Kidney epithelial cell (primary cell): ENCODE results near the gene IDH3B. TPM values are rescaled to one million over a fixed set of nuclear protein-coding genes. Genes with fewer than 3 reads are reported as not detected.

Source experiments
- DNase-seq: peaks from one replicate; pipeline ENCODE4 v3.0.0-alpha.2; 2010; ENCODE audit warnings: low read depth
- H3K27me3 ChIP-seq: 2 replicates; pipeline ENCODE4 v1.6.0; 2011; ENCODE audit warnings: low read length; ENCODE audit not compliant: control insufficient read depth, insufficient read depth
- H3K36me3 ChIP-seq: 2 replicates; pipeline ENCODE4 v1.5.1; 2011; ENCODE audit warnings: low read length; ENCODE audit not compliant: control insufficient read depth, insufficient read depth
- H3K4me3 ChIP-seq: 2 replicates; pipeline ENCODE4 v1.5.1; 2011; ENCODE audit warnings: low read depth, mild to moderate bottlenecking, control low read depth, low read length
- total RNA-seq: library from RNA; depleted of rRNA; stranded (reverse); fragments of >200 nt; gene quantifications from 2 replicates; pipeline ENCODE4 v1.2.3, GENCODE V29; 2015
- TF ChIP-seq, protein P1 (sequence below): IDR thresholded peaks from 2 replicates; pipeline ENCODE4 v1.5.1; 2011; ENCODE audit warnings: mild to moderate bottlenecking, moderate library complexity, low read length, control low read depth, inconsistent platforms; ENCODE audit not compliant: insufficient read depth, poor library complexity, severe bottlenecking

IDH3B gene
- total RNA-seq, 1 donor from 2014 or later = 118 TPM

DNA sequence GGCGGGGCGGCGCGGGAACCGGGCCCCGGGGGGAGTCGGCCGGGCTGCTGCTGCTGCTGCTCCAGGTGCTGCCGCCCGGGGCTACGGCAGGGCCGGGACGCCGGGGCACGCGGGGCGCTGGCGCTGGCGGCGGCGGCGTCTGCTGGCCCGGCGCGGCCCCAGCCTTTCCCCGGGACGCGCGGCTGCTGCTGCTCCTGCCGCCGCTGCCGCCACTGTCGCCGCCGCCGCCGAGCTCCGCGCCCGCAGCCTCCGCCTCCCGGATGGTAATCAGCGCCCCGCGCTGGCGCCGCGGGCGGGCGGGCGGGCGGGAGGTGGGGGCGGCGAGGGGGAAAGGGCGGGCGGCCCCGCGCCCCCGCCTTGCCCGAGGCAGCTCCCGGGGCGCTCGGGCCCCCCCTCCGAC is 28.9 kb upstream of the IDH3B start:
- TF ChIP-seq, protein P1, sequence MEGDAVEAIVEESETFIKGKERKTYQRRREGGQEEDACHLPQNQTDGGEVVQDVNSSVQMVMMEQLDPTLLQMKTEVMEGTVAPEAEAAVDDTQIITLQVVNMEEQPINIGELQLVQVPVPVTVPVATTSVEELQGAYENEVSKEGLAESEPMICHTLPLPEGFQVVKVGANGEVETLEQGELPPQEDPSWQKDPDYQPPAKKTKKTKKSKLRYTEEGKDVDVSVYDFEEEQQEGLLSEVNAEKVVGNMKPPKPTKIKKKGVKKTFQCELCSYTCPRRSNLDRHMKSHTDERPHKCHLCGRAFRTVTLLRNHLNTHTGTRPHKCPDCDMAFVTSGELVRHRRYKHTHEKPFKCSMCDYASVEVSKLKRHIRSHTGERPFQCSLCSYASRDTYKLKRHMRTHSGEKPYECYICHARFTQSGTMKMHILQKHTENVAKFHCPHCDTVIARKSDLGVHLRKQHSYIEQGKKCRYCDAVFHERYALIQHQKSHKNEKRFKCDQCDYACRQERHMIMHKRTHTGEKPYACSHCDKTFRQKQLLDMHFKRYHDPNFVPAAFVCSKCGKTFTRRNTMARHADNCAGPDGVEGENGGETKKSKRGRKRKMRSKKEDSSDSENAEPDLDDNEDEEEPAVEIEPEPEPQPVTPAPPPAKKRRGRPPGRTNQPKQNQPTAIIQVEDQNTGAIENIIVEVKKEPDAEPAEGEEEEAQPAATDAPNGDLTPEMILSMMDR = no peak
- Histone ChIP-seq H3K36me3 (no peaks in the 10 kb centered on the region), H3K27me3 (peaks cover 55% of the 10 kb centered on the region), H3K4me3 (peak overlapping the region; percentile 35)
- DNase-seq = no peak

- Histone ChIP-seq H3K27me3 (peaks cover 55% of the 10 kb centered on the region), H3K36me3 (no peaks in the 10 kb centered on the region), H3K4me3 (peak within 1 kb of the TSS; percentile 35)
- TF ChIP-seq, protein P1 = no peak
- DNase-seq = no peak
Measured at GRCh38 chr20:2692036-2692885, 28.2 kb upstream of the IDH3B start, which contains the start of gene EBF4. Gene EBF4, plus strand, starts transcription at chr20:2692780. Its CDS starts 866 bp downstream, at chr20:2693646.

- Histone ChIP-seq H3K36me3 (no peaks in the 10 kb centered on the region), H3K4me3 (no peak overlapping the region), H3K27me3 (peaks cover 54% of the 10 kb centered on the region)
- no peak for DNase-seq
- TF ChIP-seq, protein P1 = no peak
Measured at GRCh38 chr20:2691663-2692035, 27.6 kb upstream of the IDH3B start.

- H3K36me3 ChIP-seq = no peaks in the 10 kb centered on the region
- no peak for DNase-seq
- TF ChIP-seq, protein P1 = no peak
- no peak overlapping the region for H3K4me3 ChIP-seq
- H3K27me3 ChIP-seq = peaks cover 51% of the 10 kb centered on the region
Measured at GRCh38 chr20:2691127-2691526, 27.1 kb upstream of the IDH3B start.

DNA sequence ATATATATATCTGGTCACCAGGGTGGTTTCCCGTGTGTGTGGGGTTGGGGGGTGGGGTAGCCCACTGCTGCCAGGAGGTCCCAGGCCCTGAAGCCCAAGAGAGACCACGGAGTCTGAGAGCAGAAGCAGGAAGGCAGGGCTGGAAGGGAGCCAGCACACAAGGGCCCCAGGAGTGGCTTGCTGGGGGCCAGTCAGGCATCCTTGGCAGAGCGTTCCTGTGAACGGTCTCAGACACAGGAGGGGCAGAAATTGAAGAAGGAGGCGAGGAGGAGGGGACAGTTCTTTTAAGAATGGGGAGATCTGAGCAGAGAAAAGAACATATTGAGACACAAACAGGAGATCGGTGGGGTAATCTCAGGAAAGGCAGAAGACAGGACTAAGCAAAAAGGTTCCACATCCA is 26.7 kb upstream of the IDH3B start:
- Histone ChIP-seq H3K36me3 (no peaks in the 10 kb centered on the region), H3K27me3 (peaks cover 50% of the 10 kb centered on the region), H3K4me3 (no peak overlapping the region)
- TF ChIP-seq, protein P1 = no peak
- no peak for DNase-seq
